Vagina (tissue), 2 donors: Measurements from ENCODE around the gene CREB5. TPM values are rescaled to one million over a fixed set of nuclear protein-coding genes. Genes with fewer than 3 reads are reported as not detected.

Experiments
- DNase-seq, 2 donors: peaks; one replicate each; pipeline ENCODE4 v3.0.0-alpha.2; 2017; ENCODE audit errors: extremely low spot score in 2 of 2
- H3K27ac ChIP-seq: fragments of 200-600 bp; sonication (generic); one replicate; pipeline ENCODE4 v1.5.1; 2019
- H3K27me3 ChIP-seq: fragments of 200-600 bp; sonication (generic); one replicate; pipeline ENCODE4 v1.5.1; 2019
- H3K36me3 ChIP-seq, 2 donors: fragments of 200-600 bp; sonication (generic); one replicate each; pipeline ENCODE4 v1.5.1; 2017 to 2019
- H3K4me1 ChIP-seq: fragments of 200-600 bp; sonication (generic); one replicate; pipeline ENCODE4 v1.5.1; 2019
- H3K4me3 ChIP-seq, 2 donors: fragments of 200-600 bp; sonication (generic); 1 replicate in 1 of 2; 2 replicates in 1 of 2; pipeline ENCODE4 v1.5.1; 2016 to 2019
- H3K9me3 ChIP-seq: fragments of 200-600 bp; sonication (generic); one replicate; pipeline ENCODE4 v1.5.1; 2019
- POLR2A ChIP-seq, 2 donors: fragments of 450-650 bp; IDR thresholded peaks; one replicate each; pipeline ENCODE4 v1.6.1; 2017; ENCODE audit warnings: antibody characterized with exemption in 2 of 2, mild to moderate bottlenecking in 2 of 2, moderate library complexity in 2 of 2
- POLR2AphosphoS5 ChIP-seq, 2 donors: sonication (generic); formaldehyde crosslinking; IDR thresholded peaks; one replicate each; pipeline ENCODE4 v1.9.0; 2017; ENCODE audit warnings: antibody characterized with exemption in 2 of 2, mild to moderate bottlenecking in 2 of 2, low read depth in 1 of 2; ENCODE audit not compliant: insufficient read depth in 1 of 2
- intact Hi-C: fragments of 100-400 bp; cut with DNase I; formaldehyde crosslinking; loops from one replicate; pipeline ENCODE4 v1.15.1; 2023
- total RNA-seq: library from RNA; depleted of rRNA; stranded (reverse); fragments of >200 nt; gene quantifications from one replicate; pipeline ENCODE4 v1.2.3, GENCODE V29; 2016
- TF ChIP-seq, protein P1 (sequence below), 3 experiments: fragments of 450-650 bp in 2 of 3; fragments of 200-600 bp in 1 of 3; sonication (generic) in 1 of 3; IDR thresholded peaks; one replicate each; pipeline ENCODE4 v1.5.1; 2017 to 2019; ENCODE audit warnings: antibody characterized with exemption in 3 of 3, mild to moderate bottlenecking in 2 of 3, moderate library complexity in 2 of 3

Gene CREB5
- total RNA-seq, 1 donor from 2014 or later = 23.1 TPM

DNA sequence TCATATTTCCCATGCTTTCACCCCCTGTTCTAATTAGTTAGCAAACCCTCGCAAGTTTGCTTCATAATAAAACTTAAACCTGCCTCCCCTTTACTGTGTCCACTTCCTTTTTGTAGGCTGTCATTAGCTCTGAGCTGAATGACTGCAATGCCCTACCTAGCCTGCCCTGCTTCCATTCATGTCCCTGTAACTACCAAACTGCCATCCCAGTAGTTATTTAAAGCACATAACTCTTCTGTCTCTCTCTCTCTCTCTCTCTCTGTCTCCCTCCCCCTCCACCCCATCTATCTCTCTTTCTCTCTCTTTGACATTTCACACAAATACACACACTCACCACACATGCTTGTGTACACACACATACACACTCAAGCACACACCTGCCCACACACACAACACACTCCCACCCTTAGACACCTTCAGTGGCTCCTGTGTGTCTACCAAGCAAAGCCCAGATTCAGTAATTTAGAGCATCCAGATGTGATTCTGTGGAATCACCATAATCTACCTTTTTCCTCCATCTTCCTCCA lies 430.5 kb downstream of the CREB5 start:
- no peak for DNase-seq
- Histone ChIP-seq H3K4me3 (no peak overlapping the region), H3K27ac (no peak overlapping the region), H3K4me1 (no peaks in the 10 kb centered on the region), H3K27me3 (no peaks in the 10 kb centered on the region), H3K9me3 (no peaks in the 10 kb centered on the region), H3K36me3 (no peaks in the 10 kb centered on the region)
- TF ChIP-seq, protein P1, sequence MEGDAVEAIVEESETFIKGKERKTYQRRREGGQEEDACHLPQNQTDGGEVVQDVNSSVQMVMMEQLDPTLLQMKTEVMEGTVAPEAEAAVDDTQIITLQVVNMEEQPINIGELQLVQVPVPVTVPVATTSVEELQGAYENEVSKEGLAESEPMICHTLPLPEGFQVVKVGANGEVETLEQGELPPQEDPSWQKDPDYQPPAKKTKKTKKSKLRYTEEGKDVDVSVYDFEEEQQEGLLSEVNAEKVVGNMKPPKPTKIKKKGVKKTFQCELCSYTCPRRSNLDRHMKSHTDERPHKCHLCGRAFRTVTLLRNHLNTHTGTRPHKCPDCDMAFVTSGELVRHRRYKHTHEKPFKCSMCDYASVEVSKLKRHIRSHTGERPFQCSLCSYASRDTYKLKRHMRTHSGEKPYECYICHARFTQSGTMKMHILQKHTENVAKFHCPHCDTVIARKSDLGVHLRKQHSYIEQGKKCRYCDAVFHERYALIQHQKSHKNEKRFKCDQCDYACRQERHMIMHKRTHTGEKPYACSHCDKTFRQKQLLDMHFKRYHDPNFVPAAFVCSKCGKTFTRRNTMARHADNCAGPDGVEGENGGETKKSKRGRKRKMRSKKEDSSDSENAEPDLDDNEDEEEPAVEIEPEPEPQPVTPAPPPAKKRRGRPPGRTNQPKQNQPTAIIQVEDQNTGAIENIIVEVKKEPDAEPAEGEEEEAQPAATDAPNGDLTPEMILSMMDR (IDR thresholded peaks at IDR 0.05) = no peak
- no peak for TF ChIP-seq POLR2AphosphoS5 (IDR thresholded peaks at IDR 0.05; ENCODE audit: insufficient read depth in 1 of 2, low read depth in 1 of 2)
- intact Hi-C loops = no loop called here

DNA sequence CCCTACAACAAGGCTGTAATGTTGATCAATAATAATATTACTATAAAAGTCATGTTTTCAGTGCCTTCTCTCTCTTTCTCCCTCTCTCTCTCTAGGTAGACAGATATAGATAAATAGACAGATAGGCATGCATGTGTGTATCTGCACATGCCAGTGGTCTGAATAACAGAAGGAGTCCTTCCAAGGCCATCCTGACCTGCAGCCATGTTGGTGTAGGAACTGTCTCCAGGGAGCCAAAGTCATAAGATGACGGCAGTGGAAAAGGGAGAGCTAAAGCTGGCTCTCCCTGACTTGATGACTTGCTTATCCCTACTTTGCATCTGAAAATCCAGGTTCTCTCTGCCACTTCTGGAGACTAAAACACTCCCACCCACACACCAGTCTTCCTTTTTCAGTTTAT lies 432.8 kb downstream of the CREB5 start:
- H3K27ac ChIP-seq = no peak overlapping the region
- TF ChIP-seq POLR2AphosphoS5 (IDR thresholded peaks at IDR 0.05; ENCODE audit: insufficient read depth in 1 of 2, low read depth in 1 of 2) (no peak), POLR2A (IDR thresholded peaks at IDR 0.05) (no peak)
- TF ChIP-seq, protein P1 (IDR thresholded peaks at IDR 0.05) = no peak
- DNase-seq = no peak
- H3K4me1 ChIP-seq = no peaks in the 10 kb centered on the region
- no peaks in the 10 kb centered on the region for H3K27me3 ChIP-seq
- intact Hi-C loops = no loop called here
- no peak overlapping the region for H3K4me3 ChIP-seq
- no peaks in the 10 kb centered on the region for H3K9me3 ChIP-seq
- no peaks in the 10 kb centered on the region for H3K36me3 ChIP-seq

DNA sequence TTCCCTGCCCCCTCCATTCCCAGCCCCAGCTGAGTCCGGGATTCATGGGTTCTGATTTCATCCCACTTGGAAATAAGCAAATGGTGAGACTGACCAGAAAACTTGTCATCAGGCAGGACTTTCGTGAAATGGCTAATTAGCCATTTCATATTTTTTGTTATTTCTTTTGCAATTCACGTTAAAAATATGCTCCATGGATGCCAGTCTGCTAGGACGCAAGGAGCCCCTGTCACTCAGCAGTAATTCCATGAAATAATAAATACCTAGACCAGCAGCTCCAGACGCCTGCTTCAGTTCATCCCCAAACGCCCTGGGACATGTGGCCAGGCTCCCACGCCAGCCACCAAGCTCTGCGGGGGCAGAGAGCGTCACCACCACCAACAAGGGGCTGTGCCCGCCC lies 434.9 kb downstream of the CREB5 start:
- H3K9me3 ChIP-seq = no peaks in the 10 kb centered on the region
- no peak overlapping the region for H3K4me3 ChIP-seq
- H3K27me3 ChIP-seq = no peaks in the 10 kb centered on the region
- no peaks in the 10 kb centered on the region for H3K4me1 ChIP-seq
- DNase-seq = no peak
- TF ChIP-seq POLR2A (IDR thresholded peaks at IDR 0.05) = no peak
- no peak for TF ChIP-seq POLR2AphosphoS5 (IDR thresholded peaks at IDR 0.05; ENCODE audit: insufficient read depth in 1 of 2, low read depth in 1 of 2)
- TF ChIP-seq, protein P1 (IDR thresholded peaks at IDR 0.05) = no peak
- no peak overlapping the region for H3K27ac ChIP-seq
- no peaks in the 10 kb centered on the region for H3K36me3 ChIP-seq
- intact Hi-C loops = no loop called here

DNA sequence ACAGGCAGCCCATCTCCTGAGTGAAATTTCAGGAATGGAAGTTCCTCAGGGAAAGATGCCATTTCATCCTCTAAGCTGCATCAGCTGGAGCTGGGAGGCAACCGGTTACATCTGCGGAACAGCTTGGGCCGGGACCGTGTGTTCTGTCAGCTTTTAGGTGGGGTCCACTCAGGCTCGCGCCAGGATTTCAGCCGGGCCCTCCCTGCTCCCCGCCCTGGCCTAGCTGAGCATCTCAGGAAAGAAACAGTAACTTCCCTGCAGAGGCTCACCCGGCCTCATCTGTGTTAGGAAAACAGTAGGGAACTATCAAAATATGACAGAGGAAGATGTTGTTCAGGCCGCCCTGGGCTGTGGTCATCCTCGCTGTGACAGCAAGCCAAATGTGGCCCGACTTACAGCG lies 435.4 kb downstream of the CREB5 start:
- H3K4me1 ChIP-seq = no peaks in the 10 kb centered on the region
- H3K27ac ChIP-seq = no peak overlapping the region

DNA sequence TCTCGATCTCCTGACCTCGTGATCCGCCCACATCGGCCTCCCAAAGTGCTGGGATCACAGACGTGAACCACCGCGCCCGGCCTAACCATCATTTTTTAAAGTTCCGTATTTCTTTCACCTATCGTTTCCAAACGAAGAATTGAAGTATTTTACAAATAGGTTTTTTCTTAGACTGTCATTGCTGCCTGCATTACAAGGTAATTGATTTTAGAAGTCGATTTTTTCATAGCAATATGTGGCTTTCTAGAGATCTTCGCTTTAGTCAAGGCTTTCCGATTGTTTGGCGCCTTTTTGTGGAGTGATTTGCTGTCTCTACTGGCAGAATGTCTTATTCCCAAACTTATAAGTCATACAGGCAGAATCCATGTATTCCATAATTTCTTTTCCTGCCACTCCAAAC lies 436.6 kb downstream of the CREB5 start:
- intact Hi-C loops = no loop called here
- H3K4me3 ChIP-seq = no peak overlapping the region

More for the DNA sequence above, 435.4 kb downstream of the CREB5 start:
- H3K36me3 ChIP-seq = no peaks in the 10 kb centered on the region
- TF ChIP-seq, protein P1 (IDR thresholded peaks at IDR 0.05) = no peak
- TF ChIP-seq POLR2AphosphoS5 (IDR thresholded peaks at IDR 0.05; ENCODE audit: insufficient read depth in 1 of 2, low read depth in 1 of 2) = peak in 1 of 2 donors; percentile 29
- TF ChIP-seq POLR2A (IDR thresholded peaks at IDR 0.05) = no peak
- H3K4me3 ChIP-seq = no peak overlapping the region
- DNase-seq = no peak
- intact Hi-C loops = no loop called here
- no peaks in the 10 kb centered on the region for H3K27me3 ChIP-seq
- H3K9me3 ChIP-seq = no peaks in the 10 kb centered on the region

More for the DNA sequence above, 436.6 kb downstream of the CREB5 start:
- TF ChIP-seq, protein P1 (IDR thresholded peaks at IDR 0.05) = no peak
- TF ChIP-seq POLR2A (IDR thresholded peaks at IDR 0.05) = no peak
- no peak for TF ChIP-seq POLR2AphosphoS5 (IDR thresholded peaks at IDR 0.05; ENCODE audit: insufficient read depth in 1 of 2, low read depth in 1 of 2)
- Histone ChIP-seq H3K36me3 (no peaks in the 10 kb centered on the region), H3K27ac (no peak overlapping the region), H3K4me1 (peaks cover 7% of the 10 kb centered on the region), H3K27me3 (no peaks in the 10 kb centered on the region), H3K9me3 (no peaks in the 10 kb centered on the region)
- DNase-seq = no peak
